NCI-H1092 (cell line): ENCODE measurements around the gene BPTF.
"Not testable (repeated sequence)": the region's sequence is repeated elsewhere in the genome, so short reads cannot be mapped to it uniquely, and the experiment has no call there.

ENCODE experiments used
- DNase-seq: peaks from one replicate; lab custom pipeline; 2025; lab: John Stamatoyannopoulos, UW

BPTF gene

DNA sequence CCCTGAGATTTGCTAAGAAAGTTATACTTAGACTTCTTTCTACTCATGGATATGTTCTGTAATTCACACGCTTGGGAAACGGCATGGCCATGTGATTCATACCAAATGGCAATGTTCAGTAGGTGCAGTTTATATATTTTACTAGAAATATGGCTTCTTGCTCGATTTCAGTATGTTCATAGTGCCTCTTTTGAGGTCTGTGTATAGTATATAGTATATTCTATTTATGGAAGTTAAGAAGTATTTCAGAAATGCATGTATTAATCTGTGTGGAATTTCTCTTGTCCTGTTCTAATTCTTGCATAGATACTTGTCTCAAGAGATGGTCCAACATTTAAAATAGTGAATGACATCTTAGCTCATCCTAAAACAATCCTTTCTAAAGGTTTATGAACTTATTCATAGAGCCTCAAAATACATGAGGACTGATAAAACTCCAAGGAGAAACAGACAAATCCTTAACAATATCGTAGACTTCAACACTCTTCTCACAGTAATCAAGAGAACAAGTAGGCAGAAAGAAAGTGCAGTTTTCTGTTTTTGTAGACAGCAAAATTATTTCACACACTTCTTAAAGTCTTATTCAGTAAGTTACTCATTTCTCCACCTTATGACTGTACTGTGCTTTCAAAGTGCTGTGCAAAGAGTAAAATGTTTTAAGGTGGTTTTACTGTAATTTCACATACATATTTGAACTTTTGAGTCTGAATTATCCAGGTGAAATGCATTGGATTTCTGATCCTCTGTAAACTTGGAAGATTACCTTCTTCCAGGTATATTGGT is 11.1 kb downstream of the BPTF start:
- DNase-seq: no peak

GRCh38 chr17:67837965-67838364 is 12.7 kb downstream of the BPTF start:
- no peak for DNase-seq

DNA sequence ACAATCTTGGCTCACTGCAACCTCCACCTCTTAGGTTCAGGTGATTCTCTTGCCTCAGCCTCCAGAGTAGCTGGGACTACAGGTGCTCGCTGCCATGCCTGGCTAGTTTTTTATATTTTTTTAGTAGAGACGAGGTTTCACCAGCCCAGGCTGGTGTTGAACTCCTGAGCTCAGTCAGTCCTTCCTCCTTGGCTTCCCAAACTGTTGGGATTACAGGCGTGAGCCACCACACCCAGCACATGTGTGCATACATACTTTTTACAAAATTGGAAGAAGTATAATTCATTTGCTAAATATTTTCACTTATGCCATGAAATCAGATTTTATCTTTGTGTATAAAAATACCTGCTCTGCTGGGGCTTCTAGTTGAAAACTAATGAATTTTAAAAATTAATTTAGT is 13.2 kb downstream of the BPTF start:
- DNase-seq: no peak

DNA sequence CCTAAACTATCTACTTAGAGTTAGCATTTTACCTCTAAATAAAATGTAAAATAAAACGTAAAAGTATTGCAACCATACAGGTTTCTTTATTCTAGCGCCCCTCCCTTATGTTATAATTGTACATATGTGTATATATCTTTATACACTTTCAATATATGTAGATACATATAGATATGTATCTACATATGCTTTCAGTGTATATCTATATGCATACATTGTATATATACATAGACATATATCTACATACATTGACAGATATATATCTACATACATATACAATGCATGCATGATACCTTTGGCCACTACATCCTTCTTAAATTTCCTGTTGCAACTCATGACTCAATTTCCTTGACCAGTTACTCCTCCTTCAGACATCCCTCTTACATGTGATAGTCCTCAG is 16.7 kb downstream of the BPTF start:
- no peak for DNase-seq

- no peak for DNase-seq
These were observed 17.3 kb downstream of the BPTF start for GRCh38 chr17:67842648-67843047.

DNA sequence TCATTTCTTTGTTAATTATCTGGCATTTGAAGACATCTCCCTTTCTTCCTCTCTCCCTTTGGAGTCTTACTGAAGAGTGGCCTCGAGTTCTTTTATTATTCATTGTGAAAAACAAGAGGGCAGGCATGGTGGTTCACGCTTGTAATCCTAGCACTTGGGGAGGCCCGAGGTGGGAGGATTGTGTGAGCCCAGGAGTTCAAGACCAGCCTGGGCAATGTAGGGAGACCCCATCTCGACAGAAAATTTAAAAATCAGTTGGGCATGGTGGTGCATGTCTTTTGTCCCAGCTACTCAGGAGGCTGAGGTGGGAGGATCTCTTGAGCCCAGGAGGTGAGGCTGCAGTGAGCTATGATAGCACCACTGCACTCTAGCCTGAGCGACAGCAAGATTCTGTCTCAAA is 20.1 kb downstream of the BPTF start:
- DNase-seq: no peak

GRCh38 chr17:67848189-67848588 is 22.9 kb downstream of the BPTF start:
- not testable (repeated sequence) for DNase-seq

- DNase-seq: not testable (repeated sequence)
These were observed 23.5 kb downstream of the BPTF start for GRCh38 chr17:67848846-67849245.

- no peak for DNase-seq
These were observed 25.8 kb downstream of the BPTF start for GRCh38 chr17:67850991-67851631.

DNA sequence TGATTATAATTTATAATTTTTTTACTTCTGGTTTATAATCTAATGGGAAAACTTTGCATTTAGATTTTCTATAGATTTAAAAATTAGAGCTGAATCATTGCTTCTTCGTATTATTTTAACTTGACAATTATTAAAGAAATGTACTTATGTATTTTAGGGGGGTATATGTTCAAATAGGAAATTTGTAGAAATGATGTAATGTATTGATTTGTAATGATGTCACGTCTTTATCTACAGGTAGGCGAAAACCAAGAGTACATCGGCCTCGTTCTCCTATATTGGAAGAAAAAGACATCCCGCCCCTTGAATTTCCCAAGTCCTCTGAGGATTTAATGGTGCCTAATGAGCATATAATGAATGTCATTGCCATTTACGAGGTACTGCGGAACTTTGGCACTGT is 28.4 kb downstream of the BPTF start:
- DNase-seq: no peak

DNA sequence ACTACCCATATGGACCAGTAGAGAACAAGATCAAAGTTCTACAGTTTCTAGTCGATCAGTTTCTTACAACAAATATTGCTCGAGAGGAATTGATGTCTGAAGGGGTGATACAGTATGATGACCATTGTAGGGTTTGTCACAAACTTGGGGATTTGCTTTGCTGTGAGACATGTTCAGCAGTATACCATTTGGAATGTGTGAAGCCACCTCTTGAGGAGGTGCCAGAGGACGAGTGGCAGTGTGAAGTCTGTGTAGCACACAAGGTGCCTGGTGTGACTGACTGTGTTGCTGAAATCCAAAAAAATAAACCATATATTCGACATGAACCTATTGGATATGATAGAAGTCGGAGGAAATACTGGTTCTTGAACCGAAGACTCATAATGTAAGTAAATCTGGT is 29.1 kb downstream of the BPTF start:
- no peak for DNase-seq

DNA sequence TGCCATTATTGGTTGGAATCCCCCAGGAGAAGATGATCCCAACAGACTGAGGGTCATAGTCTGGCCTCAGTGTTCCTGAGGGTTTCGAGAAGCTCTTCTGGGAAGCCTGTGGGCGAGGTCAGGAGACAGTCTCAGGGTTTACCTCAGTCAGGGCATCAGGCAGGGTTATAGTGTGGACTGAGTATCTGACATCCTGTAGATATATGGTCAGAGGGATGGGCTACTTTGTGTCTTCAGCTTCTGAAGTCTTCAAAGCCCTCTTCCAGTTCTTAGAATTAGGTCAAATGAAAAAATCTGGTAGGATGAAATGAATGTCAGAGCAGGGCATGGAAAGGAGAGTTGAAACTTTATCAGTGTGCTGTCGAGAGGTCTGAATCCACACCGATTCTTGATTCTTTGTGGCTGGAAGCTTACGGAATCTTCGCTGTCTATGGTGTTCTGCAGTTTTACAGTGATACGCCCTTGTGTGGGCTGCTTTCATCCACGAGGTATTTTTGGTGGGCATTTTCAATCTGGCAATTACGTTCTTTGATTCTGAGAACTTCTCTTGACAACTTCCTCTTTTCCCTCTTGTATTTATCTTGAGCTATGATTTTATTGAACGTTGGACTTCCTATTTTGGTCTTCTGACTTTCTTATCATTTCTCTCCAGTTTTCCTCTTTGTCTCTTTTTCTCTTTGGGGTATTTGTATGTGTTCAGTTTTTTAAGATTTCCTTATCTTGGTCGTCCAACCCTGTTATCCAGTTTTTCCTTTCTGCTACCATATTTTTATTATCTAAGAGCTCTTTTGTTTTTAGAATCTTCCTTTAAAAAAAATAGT is 30.4 kb downstream of the BPTF start:
- no peak for DNase-seq

GRCh38 chr17:67856402-67856801 is 31.1 kb downstream of the BPTF start:
- DNase-seq: not testable (repeated sequence)

GRCh38 chr17:67862614-67863217 is 37.4 kb downstream of the BPTF start:
- no peak for DNase-seq

GRCh38 chr17:67863624-67864247 is 38.4 kb downstream of the BPTF start:
- no peak for DNase-seq

- no peak for DNase-seq
These were observed 40.1 kb downstream of the BPTF start for GRCh38 chr17:67865438-67865837.

DNA sequence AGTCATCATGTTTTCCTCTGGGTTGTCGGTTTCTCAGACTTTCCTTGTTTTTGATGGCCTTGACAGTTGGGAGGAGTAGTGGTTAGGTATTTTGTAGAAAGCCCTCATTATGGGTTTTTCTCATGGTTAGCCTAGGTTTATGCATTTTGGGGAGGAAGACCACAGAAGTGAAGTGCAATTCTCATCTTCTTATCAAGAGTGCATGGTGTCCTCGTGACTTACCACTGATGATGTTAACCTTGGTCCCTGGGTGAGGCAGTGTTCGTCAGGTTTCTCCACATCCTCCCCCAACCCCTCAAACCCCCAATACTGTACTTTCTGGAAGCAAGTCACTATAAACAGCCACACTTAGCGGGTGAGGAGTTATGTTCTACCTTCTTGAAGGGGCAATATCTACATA is 42.3 kb downstream of the BPTF start:
- no peak for DNase-seq

- no peak for DNase-seq
These were observed 42.9 kb downstream of the BPTF start for GRCh38 chr17:67868176-67868575.

- DNase-seq: no peak
These were observed 54.4 kb downstream of the BPTF start for GRCh38 chr17:67879662-67880061.

DNA sequence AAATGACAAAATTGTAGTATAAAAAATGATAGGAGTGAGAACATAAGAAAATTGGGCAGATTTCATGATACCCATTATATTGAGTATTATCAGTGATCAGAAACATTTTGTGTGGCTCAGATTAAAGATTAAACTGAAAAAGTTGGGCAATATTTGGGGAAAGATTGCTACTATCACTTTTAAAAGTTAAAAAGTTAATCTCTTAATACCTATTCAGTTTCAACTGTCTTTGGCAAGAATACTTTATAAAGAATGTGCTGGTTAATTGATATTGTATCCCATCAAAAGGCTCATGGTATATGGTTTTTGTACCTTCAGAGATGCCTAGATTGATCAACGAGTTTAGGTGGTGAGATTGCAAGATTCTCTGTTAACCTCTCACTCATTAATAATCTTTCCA is 55.8 kb downstream of the BPTF start:
- no peak for DNase-seq

DNA sequence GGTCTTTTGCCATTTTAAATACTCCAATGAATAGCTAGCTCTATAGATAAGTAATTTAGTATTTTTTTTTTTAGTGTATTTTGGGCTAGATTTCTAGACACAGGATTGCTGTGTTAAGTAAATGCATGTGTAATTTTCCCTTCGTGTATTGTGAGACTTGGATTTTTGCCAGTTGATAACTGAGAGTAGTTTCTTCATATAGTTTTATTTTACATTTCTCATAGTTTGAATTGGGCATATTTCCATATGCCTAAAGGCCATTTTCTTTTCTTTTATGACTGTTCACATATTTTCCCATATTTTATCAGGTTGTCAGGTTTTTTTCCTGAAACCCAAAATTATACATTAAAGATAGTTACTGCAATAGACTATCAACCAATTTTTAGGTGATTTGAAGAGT is 59.4 kb downstream of the BPTF start:
- DNase-seq: no peak

DNA sequence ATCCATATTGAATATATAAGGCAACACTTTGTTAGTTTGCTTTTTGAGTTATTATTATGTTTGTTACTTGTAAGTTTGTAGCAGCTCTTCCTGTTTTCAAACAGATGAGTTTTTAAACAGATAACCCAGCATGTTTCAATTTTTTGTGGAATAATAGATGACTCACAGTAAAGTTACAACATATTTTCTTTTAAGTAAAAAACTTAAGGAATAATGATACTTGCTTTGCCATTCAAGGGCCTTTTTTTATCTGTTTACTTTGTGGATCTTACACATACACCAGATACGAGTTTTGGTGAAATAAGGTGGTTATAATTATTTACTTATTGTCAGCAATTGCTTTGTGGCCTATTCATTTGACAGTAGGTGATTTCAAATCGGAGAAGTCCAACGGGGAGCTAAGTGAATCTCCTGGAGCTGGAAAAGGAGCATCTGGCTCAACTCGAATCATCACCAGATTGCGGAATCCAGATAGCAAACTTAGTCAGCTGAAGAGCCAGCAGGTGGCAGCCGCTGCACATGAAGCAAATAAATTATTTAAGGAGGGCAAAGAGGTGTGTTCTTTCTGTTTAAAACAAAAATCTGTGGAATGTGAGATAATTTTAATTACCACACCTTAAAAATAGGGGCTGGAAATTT is 66.3 kb downstream of the BPTF start:
- DNase-seq: no peak
